HepG2 (cell line): Measurements from ENCODE around the gene TAOK3. TPM values are rescaled to one million over a fixed set of nuclear protein-coding genes. Genes with fewer than 3 reads are reported as not detected.

Experiments used
- ARID3A ChIP-seq: IDR thresholded peaks from 2 replicates; pipeline ENCODE4 v1.6.1; 2012; ENCODE audit warnings: low read depth, low read length, improper control_type of control experiment
- DNMT3B ChIP-seq: conservative IDR thresholded peaks from 2 replicates; pipeline ENCODE4 v1.6.1; 2016; ENCODE audit warnings: missing biosample characterization, control low read depth
- IRF9 ChIP-seq: sonication (generic); formaldehyde crosslinking; IDR thresholded peaks from 2 replicates; pipeline ENCODE4 v1.8.0; 2022; ENCODE audit warnings: missing genetic modification reagents, mild to moderate bottlenecking, borderline replicate concordance
- NCOA1 ChIP-seq: sonication (generic); formaldehyde crosslinking; IDR thresholded peaks from 2 replicates; pipeline ENCODE4 v1.9.0; 2021; ENCODE audit warnings: missing genetic modification reagents
- POLR2AphosphoS2 ChIP-seq: IDR thresholded peaks from 2 replicates; pipeline ENCODE4 v1.6.1; 2011; ENCODE audit warnings: low read depth, low read length, improper control_type of control experiment
- PPARG ChIP-seq: conservative IDR thresholded peaks from 2 replicates; pipeline ENCODE4 v1.6.1; 2016; ENCODE audit warnings: missing biosample characterization, missing genetic modification reagents
- RBFOX2 ChIP-seq: fragments of 200-400 bp; formaldehyde crosslinking; IDR thresholded peaks from 2 replicates; pipeline ENCODE4 v1.6.1; 2017; ENCODE audit warnings: low read depth, mild to moderate bottlenecking, low read length
- SRSF1 ChIP-seq: fragments of 200-400 bp; formaldehyde crosslinking; optimal IDR thresholded peaks from 2 replicates; pipeline ENCODE3; 2017; ENCODE audit warnings: mild to moderate bottlenecking, low read depth, low read length, moderate library complexity
- SRSF9 ChIP-seq: fragments of 200-400 bp; formaldehyde crosslinking; IDR thresholded peaks from 2 replicates; pipeline ENCODE4 v1.6.1; 2018; ENCODE audit warnings: borderline replicate concordance, mild to moderate bottlenecking, low read depth, low read length; ENCODE audit not compliant: insufficient read depth, poor library complexity, severe bottlenecking
- SSRP1 ChIP-seq: IDR thresholded peaks from 2 replicates; pipeline ENCODE4 v1.6.1; 2016; ENCODE audit warnings: control low read depth
- TEF ChIP-seq: sonication (generic); formaldehyde crosslinking; IDR thresholded peaks from 2 replicates; pipeline ENCODE4 v1.5.0; 2020; ENCODE audit warnings: missing genetic modification reagents
- ZBTB25 ChIP-seq: IDR thresholded peaks from 2 replicates; pipeline ENCODE4 v1.6.1; 2018; ENCODE audit warnings: missing genetic modification reagents
- ZFAT ChIP-seq: sonication (generic); formaldehyde crosslinking; conservative IDR thresholded peaks from 2 replicates; pipeline ENCODE4 v1.8.1; 2023; ENCODE audit warnings: missing genetic modification reagents, inconsistent platforms
- ZNF549 ChIP-seq: sonication (generic); formaldehyde crosslinking; IDR thresholded peaks from 2 replicates; pipeline ENCODE4 v1.5.0; 2020; ENCODE audit warnings: missing genetic modification reagents
- ZNF609 ChIP-seq: sonication (generic); formaldehyde crosslinking; IDR thresholded peaks from 2 replicates; pipeline ENCODE4 v1.4.0; 2020; ENCODE audit warnings: mild to moderate bottlenecking, missing genetic modification reagents, borderline replicate concordance
- ZNF674 ChIP-seq: sonication (generic); formaldehyde crosslinking; IDR thresholded peaks from 2 replicates; pipeline ENCODE4 v1.5.0; 2020; ENCODE audit warnings: low read depth, mild to moderate bottlenecking, missing genetic modification reagents
- ZNF75D ChIP-seq: sonication (generic); formaldehyde crosslinking; IDR thresholded peaks from 2 replicates; pipeline ENCODE4 v1.8.1; 2023; ENCODE audit warnings: missing genetic modification reagents, mild to moderate bottlenecking, borderline replicate concordance
- ZNF782 ChIP-seq: sonication (generic); formaldehyde crosslinking; IDR thresholded peaks from 2 replicates; pipeline ENCODE4 v1.4.0; 2020; ENCODE audit warnings: missing genetic modification reagents, mild to moderate bottlenecking, borderline replicate concordance
- ZSCAN22 ChIP-seq: sonication (generic); formaldehyde crosslinking; IDR thresholded peaks from 2 replicates; pipeline ENCODE4 v1.4.0; 2020; ENCODE audit warnings: mild to moderate bottlenecking, missing genetic modification reagents
- polyA plus RNA-seq, 8 experiments: library from polyadenylated mRNA; depleted of rRNA in 3 of 8; stranded (reverse) in 7 of 8; unstranded in 1 of 8; fragments of >200 nt; fragmentation: Illumina TruSeq in 4 of 8; extraction: Trizol in 4 of 8; gene quantifications; 2 replicates each; pipeline versions ENCODE4 v1.2.1 to v1.2.3, GENCODE V29; 2011 to 2016; ENCODE audit warnings: low read depth in 4 of 8, missing spikeins in 1 of 8, mixed read lengths in 1 of 8; ENCODE audit not compliant: insufficient read depth in 1 of 8
- total RNA-seq, 5 experiments: library from RNA; depleted of rRNA; stranded (reverse); fragments of >200 nt; fragmentation: Illumina TruSeq; extraction: Trizol; gene quantifications; 2 replicates each; pipeline ENCODE4 v1.2.3, GENCODE V29; 2016; ENCODE audit warnings: low read depth in 1 of 5

TAOK3 gene
- total and polyA plus RNA-seq, 2 of the 13 experiments (the other 11 are each of a cell fraction or from before 2014, with no cell fraction given), result 10.4 to 12.3 TPM

- TF ChIP-seq ARID3A, result no peak
- no peak for TF ChIP-seq ZSCAN22 (CRISPR knock-in tag)
- peak; percentile 60; the same call in 1 of the 2 replicates for TF ChIP-seq IRF9 (CRISPR knock-in tag)
- TF ChIP-seq ZNF75D, result no peak
- TF ChIP-seq POLR2AphosphoS2, result peak; percentile 96; the same call in 1 of the 2 replicates
- TF ChIP-seq ZNF674 (CRISPR knock-in tag), result no peak
- no peak for TF ChIP-seq SRSF1
- TF ChIP-seq ZNF782 (CRISPR knock-in tag), result 0 out of 2 replicates have a peak, but pooled peaks have one; percentile 68
- no peak for TF ChIP-seq TEF
- TF ChIP-seq ZBTB25 (CRISPR knock-in tag), result peak; percentile 64; the same call in 1 of the 2 replicates
- TF ChIP-seq PPARG (CRISPR knock-in tag), result peak; percentile 19; the same call in 1 of the 2 replicates
- TF ChIP-seq NCOA1 (CRISPR knock-in tag), result no peak
- TF ChIP-seq ZNF609 (CRISPR knock-in tag), result no peak
- TF ChIP-seq RBFOX2, result peak; percentile 82
- peak; percentile 61; the same call in 1 of the 2 replicates for TF ChIP-seq ZNF549 (CRISPR knock-in tag)
- no peak for TF ChIP-seq SSRP1 (CRISPR knock-in tag)
- TF ChIP-seq ZFAT, result no peak
- TF ChIP-seq SRSF9, result no peak
- TF ChIP-seq DNMT3B, result no peak
These were observed at the start of gene TAOK3 (continued) for GRCh38 chr12:118372541-118373495.
